ENCODE results near the gene EPHB3. TPM values are rescaled to one million over a fixed set of nuclear protein-coding genes. Genes with fewer than 3 reads are reported as not detected.

EPHB3 gene
- total RNA-seq, 2 donors from 2014 or later, result 0.19 TPM; not detected in 1

GRCh38 chr3:184583578-184584451 is 22.2 kb downstream of the EPHB3 start:
- no peaks in the 10 kb centered on the region for H3K36me3 Mint-ChIP-seq
- no peaks in the 10 kb centered on the region for H3K9me3 Mint-ChIP-seq
- ATAC-seq, result peak; percentile 39 to 63
- H3K27ac Mint-ChIP-seq, result no peak overlapping the region
- no peak for DNase-seq (ENCODE audit: low spot score in 2 of 2)

GRCh38 chr3:184584464-184584891 is 22.9 kb downstream of the EPHB3 start:
- Mint-ChIP-seq H3K27ac (no peak overlapping the region), H3K36me3 (no peaks in the 10 kb centered on the region), H3K9me3 (no peaks in the 10 kb centered on the region)
- DNase-seq (ENCODE audit: low spot score in 2 of 2), result no peak
- ATAC-seq, result no peak

GRCh38 chr3:184585545-184585944 is 24.0 kb downstream of the EPHB3 start:
- H3K27ac Mint-ChIP-seq, result no peak overlapping the region
- H3K9me3 Mint-ChIP-seq, result no peaks in the 10 kb centered on the region
- ATAC-seq (no peak), DNase-seq (ENCODE audit: low spot score in 2 of 2) (no peak)
- H3K36me3 Mint-ChIP-seq, result no peaks in the 10 kb centered on the region

GRCh38 chr3:184586851-184587250 is 25.3 kb downstream of the EPHB3 start:
- DNase-seq (ENCODE audit: low spot score in 2 of 2) (no peak), ATAC-seq (no peak)
- Mint-ChIP-seq H3K27ac (no peak overlapping the region), H3K9me3 (no peaks in the 10 kb centered on the region), H3K36me3 (no peaks in the 10 kb centered on the region)

- ATAC-seq, result no peak
- Mint-ChIP-seq H3K36me3 (no peaks in the 10 kb centered on the region), H3K9me3 (no peaks in the 10 kb centered on the region), H3K27ac (no peak overlapping the region)
- DNase-seq (ENCODE audit: low spot score in 2 of 2), result no peak
Measured at GRCh38 chr3:184588776-184589175, 27.2 kb downstream of the EPHB3 start.

- no peak for DNase-seq (ENCODE audit: low spot score in 2 of 2)
- H3K9me3 Mint-ChIP-seq, result no peaks in the 10 kb centered on the region
- no peak for ATAC-seq
- no peak overlapping the region for H3K27ac Mint-ChIP-seq
- H3K36me3 Mint-ChIP-seq, result no peaks in the 10 kb centered on the region
Measured at GRCh38 chr3:184590795-184591194, 29.2 kb downstream of the EPHB3 start.

- DNase-seq (ENCODE audit: low spot score in 2 of 2), result no peak
- H3K9me3 Mint-ChIP-seq, result no peaks in the 10 kb centered on the region
- ATAC-seq, result no peak
- no peaks in the 10 kb centered on the region for H3K36me3 Mint-ChIP-seq
- no peak overlapping the region for H3K27ac Mint-ChIP-seq
Measured at GRCh38 chr3:184591789-184592188, 30.2 kb downstream of the EPHB3 start.

- Mint-ChIP-seq H3K36me3 (no peaks in the 10 kb centered on the region), H3K27ac (no peak overlapping the region), H3K9me3 (no peaks in the 10 kb centered on the region)
- DNase-seq (ENCODE audit: low spot score in 2 of 2), result no peak
- no peak for ATAC-seq
Measured at GRCh38 chr3:184592371-184593219, 31.0 kb downstream of the EPHB3 start.

- Mint-ChIP-seq H3K27ac (no peak overlapping the region), H3K36me3 (no peaks in the 10 kb centered on the region), H3K9me3 (no peaks in the 10 kb centered on the region)
- ATAC-seq (no peak), DNase-seq (ENCODE audit: low spot score in 2 of 2) (no peak)
Measured at GRCh38 chr3:184593220-184593927, 31.8 kb downstream of the EPHB3 start.

GRCh38 chr3:184593928-184594303 is 32.3 kb downstream of the EPHB3 start:
- Mint-ChIP-seq H3K9me3 (no peaks in the 10 kb centered on the region), H3K27ac (peak overlapping the region in 1 of 2 donors; percentile 46), H3K36me3 (no peaks in the 10 kb centered on the region)
- DNase-seq (ENCODE audit: low spot score in 2 of 2) (no peak), ATAC-seq (no peak)

- H3K9me3 Mint-ChIP-seq, result no peaks in the 10 kb centered on the region
- ATAC-seq, result no peak
- H3K36me3 Mint-ChIP-seq, result no peaks in the 10 kb centered on the region
- H3K27ac Mint-ChIP-seq, result peak overlapping the region in 1 of 2 donors; percentile 46
- no peak for DNase-seq (ENCODE audit: low spot score in 2 of 2)
Measured at GRCh38 chr3:184594371-184595001, 32.9 kb downstream of the EPHB3 start.

GRCh38 chr3:184595726-184596125 is 34.1 kb downstream of the EPHB3 start:
- H3K27ac Mint-ChIP-seq, result no peak overlapping the region
- DNase-seq (ENCODE audit: low spot score in 2 of 2) (no peak), ATAC-seq (no peak)
- H3K36me3 Mint-ChIP-seq, result no peaks in the 10 kb centered on the region
- H3K9me3 Mint-ChIP-seq, result no peaks in the 10 kb centered on the region

- Mint-ChIP-seq H3K36me3 (no peaks in the 10 kb centered on the region), H3K9me3 (no peaks in the 10 kb centered on the region)
- no peak for DNase-seq (ENCODE audit: low spot score in 2 of 2)
Measured at GRCh38 chr3:184596233-184596632, 34.6 kb downstream of the EPHB3 start.

GRCh38 chr3:184596886-184597575 is 35.4 kb downstream of the EPHB3 start:
- H3K9me3 Mint-ChIP-seq, result no peaks in the 10 kb centered on the region
- H3K27ac Mint-ChIP-seq, result peak overlapping the region in 1 of 2 donors; percentile 60
- DNase-seq (ENCODE audit: low spot score in 2 of 2) (no peak), ATAC-seq (no peak)
- H3K36me3 Mint-ChIP-seq, result no peaks in the 10 kb centered on the region

More at GRCh38 chr3:184596233-184596632, 34.6 kb downstream of the EPHB3 start:
- peak overlapping the region in 1 of 2 donors; percentile 60 for H3K27ac Mint-ChIP-seq
- no peak for ATAC-seq

- Mint-ChIP-seq H3K36me3 (no peaks in the 10 kb centered on the region), H3K9me3 (no peaks in the 10 kb centered on the region), H3K27ac (no peak overlapping the region)
- ATAC-seq (no peak), DNase-seq (ENCODE audit: low spot score in 2 of 2) (no peak)
Measured at GRCh38 chr3:184597829-184598573, 36.4 kb downstream of the EPHB3 start.
